Ovary (tissue), 10 donors: ENCODE measurements around the gene BUD13. TPM values are rescaled to one million over a fixed set of nuclear protein-coding genes. Genes with fewer than 3 reads are reported as not detected.
A peak's percentile ranks its signal among the peaks of the same experiment; 100 is the strongest.

Source experiments
- DNase-seq, 5 donors: peaks; one replicate each; pipeline ENCODE4 v3.0.0-alpha.2; 2019 to 2020
- H3K27ac ChIP-seq, 2 donors: fragments of 200-600 bp; one replicate each; pipeline versions ENCODE4 v1.5.1 to v1.8.0; 2019 to 2022
- H3K27me3 ChIP-seq: fragments of 200-600 bp; one replicate; pipeline ENCODE4 v1.8.0; 2022
- H3K36me3 ChIP-seq: fragments of 200-600 bp; sonication (generic); one replicate; pipeline ENCODE4 v1.5.1; 2019
- H3K4me1 ChIP-seq: one replicate; pipeline ENCODE4 v1.8.1; 2013; ENCODE audit warnings: mild to moderate bottlenecking, moderate library complexity; ENCODE audit not compliant: insufficient read depth
- H3K4me3 ChIP-seq: fragments of 200-600 bp; sonication (generic); one replicate; pipeline ENCODE4 v1.5.1; 2017
- H3K9me3 ChIP-seq, 2 donors: fragments of 200-600 bp in 1 of 2; sonication (generic) in 1 of 2; one replicate each; pipeline versions ENCODE4 v1.5.1 to v1.8.1; 2013 to 2019; ENCODE audit warnings: mild to moderate bottlenecking in 1 of 2, moderate library complexity in 1 of 2
- EP300 ChIP-seq: sonication (generic); formaldehyde crosslinking; IDR thresholded peaks from one replicate; pipeline ENCODE4 v1.6.1; 2017; ENCODE audit warnings: antibody characterized with exemption
- POLR2A ChIP-seq: fragments of 450-650 bp; IDR thresholded peaks from one replicate; pipeline ENCODE4 v1.6.1; 2017; ENCODE audit warnings: antibody characterized with exemption, mild to moderate bottlenecking, moderate library complexity
- WGBS, 3 donors: extraction: QIAGEN DNeasy Blood & Tissue Kit in 1 of 3; methylation state at CpG; one replicate each; pipeline versions ENCODE4 v1.1.5 to v1.1.7; 2013 to 2017; 5-methylcytosine and 5-hydroxymethylcytosine counted together
- intact Hi-C, 4 donors: fragments of 100-400 bp; cut with DNase I; formaldehyde crosslinking; loops; one replicate each; pipeline versions ENCODE4 v1.11.0 to v1.15.1; 2022 to 2023
- long read RNA-seq, 3 donors: library from polyadenylated mRNA in 2 of 3; unstranded in 2 of 3; transcript quantifications; one replicate each; pipeline ENCODE4 v2.0.0 and lab custom pipeline, GENCODE V29; 2021 to 2026
- polyA plus RNA-seq, 2 donors: library from polyadenylated mRNA; stranded (reverse); fragments of 200-250 nt in 1 of 2; fragments of 350-450 nt in 1 of 2; fragmentation: Illumina TruSeq in 1 of 2; extraction: RNeasy Lipid Tissue Mini Kit (QIAGEN cat#74804) in 1 of 2; gene quantifications; one replicate each; pipeline ENCODE4 v1.2.3, GENCODE V29; 2013 to 2014
- total RNA-seq, 7 donors: library from RNA; depleted of rRNA in 2 of 7; stranded (reverse); fragments of >200 nt in 2 of 7; fragmentation: NEBNext Ultra II Directional in 3 of 7; extraction: Animal tissue kit (Norgen Biotek cat#: 25700) in 3 of 7; gene quantifications; one replicate each; pipeline versions ENCODE4 v1.1.0 to v1.2.4, GENCODE V29; 2016 to 2023
- TF ChIP-seq, protein P1 (sequence below), 3 donors: fragments of 450-650 bp in 2 of 3; fragments of 200-600 bp in 1 of 3; IDR thresholded peaks; one replicate each; pipeline versions ENCODE4 v1.5.1 to v1.8.0; 2016 to 2022; ENCODE audit warnings: antibody characterized with exemption in 3 of 3, mild to moderate bottlenecking in 1 of 3
- donor health status: DM: no; HTN: no; CAD: no; lungs with moderate emphysema.
- donor health status: DM: no; HTN: no; CAD: no.
- donor health status: Bipolar disorder and iron deficiency.
- donor health status: DM: yes; HTN: yes; CAD: no.
- donor health status: DM: no; HTN: no; CAD: no.
- donor health status: DM: yes; HTN: yes; CAD: no.

Gene BUD13
- total RNA-seq (10 to 100 TPM; 14.3 to 20.3 (median 17.0) TPM), polyA plus RNA-seq (10 to 100 TPM; 15.6 to 25.0 TPM)
- long read RNA-seq, donor 1, transcript BUD13-201 (10 exons, 2,196 nt), result major isoform, 41 of 73 reads
- long read RNA-seq, donor 1, partial matches to known transcripts, result 26 of 73 reads
- long read RNA-seq, donor 1, other reads (novel, unspliced or antisense), result 6 of 73 reads
- long read RNA-seq, donor 2, transcript BUD13-201 (10 exons, 2,196 nt), result major isoform, 13 of 34 reads
- long read RNA-seq, donor 2, partial matches to known transcripts, result 21 of 34 reads
- long read RNA-seq, donor 2, other reads (novel, unspliced or antisense), result 0 of 34 reads
- long read RNA-seq, donor 3, transcript BUD13-201 (10 exons, 2,196 nt), result major isoform, 17 of 29 reads
- long read RNA-seq, donor 3, partial matches to known transcripts, result 10 of 29 reads
- long read RNA-seq, donor 3, other reads (novel, unspliced or antisense), result 2 of 29 reads

GRCh38 chr11:116772443-116773202, at the start of gene BUD13:
Gene BUD13 (minus strand): TSS chr11:116772987. CDS start chr11:116772964, 23 bp downstream.
- WGBS, 3 donors, result 0 to 1% (median 0%) methylated on average over 59 to 73 of the region's 73 CpGs

GRCh38 chr11:116822575-116822974, 49.8 kb upstream of the BUD13 start:
- intact Hi-C loops, result no loop called here
- WGBS, 3 donors, result 73 to 78% (median 74%) methylated on average over 5 of the region's 5 CpGs

More at GRCh38 chr11:116772443-116773202, at the start of gene BUD13:
- Histone ChIP-seq H3K4me3 (peak within 1 kb of the TSS; percentile 83), H3K27ac (peak within 1 kb of the TSS; percentile 77 to 82), H3K4me1 (peaks cover 3% of the 10 kb centered on the region), H3K27me3 (no peaks in the 10 kb centered on the region), H3K9me3 (no peaks in the 10 kb centered on the region), H3K36me3 (no peaks in the 10 kb centered on the region)
- intact Hi-C loops, result no loop called here
- TF ChIP-seq, protein P1, sequence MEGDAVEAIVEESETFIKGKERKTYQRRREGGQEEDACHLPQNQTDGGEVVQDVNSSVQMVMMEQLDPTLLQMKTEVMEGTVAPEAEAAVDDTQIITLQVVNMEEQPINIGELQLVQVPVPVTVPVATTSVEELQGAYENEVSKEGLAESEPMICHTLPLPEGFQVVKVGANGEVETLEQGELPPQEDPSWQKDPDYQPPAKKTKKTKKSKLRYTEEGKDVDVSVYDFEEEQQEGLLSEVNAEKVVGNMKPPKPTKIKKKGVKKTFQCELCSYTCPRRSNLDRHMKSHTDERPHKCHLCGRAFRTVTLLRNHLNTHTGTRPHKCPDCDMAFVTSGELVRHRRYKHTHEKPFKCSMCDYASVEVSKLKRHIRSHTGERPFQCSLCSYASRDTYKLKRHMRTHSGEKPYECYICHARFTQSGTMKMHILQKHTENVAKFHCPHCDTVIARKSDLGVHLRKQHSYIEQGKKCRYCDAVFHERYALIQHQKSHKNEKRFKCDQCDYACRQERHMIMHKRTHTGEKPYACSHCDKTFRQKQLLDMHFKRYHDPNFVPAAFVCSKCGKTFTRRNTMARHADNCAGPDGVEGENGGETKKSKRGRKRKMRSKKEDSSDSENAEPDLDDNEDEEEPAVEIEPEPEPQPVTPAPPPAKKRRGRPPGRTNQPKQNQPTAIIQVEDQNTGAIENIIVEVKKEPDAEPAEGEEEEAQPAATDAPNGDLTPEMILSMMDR (IDR thresholded peaks at IDR 0.05), result peak in 1 of 3 donors; percentile 13
- TF ChIP-seq EP300, result no peak
- peak; percentile 51 for TF ChIP-seq POLR2A
- DNase-seq, result peak; percentile 88 to 94 (median 93)

GRCh38 chr11:116821050-116821918, 48.5 kb upstream of the BUD13 start:
- Histone ChIP-seq H3K36me3 (no peaks in the 10 kb centered on the region), H3K4me1 (no peaks in the 10 kb centered on the region), H3K9me3 (no peaks in the 10 kb centered on the region), H3K4me3 (no peak overlapping the region), H3K27ac (no peak overlapping the region), H3K27me3 (no peaks in the 10 kb centered on the region)
- TF ChIP-seq, protein P1 (IDR thresholded peaks at IDR 0.05), result no peak
- TF ChIP-seq POLR2A (no peak), EP300 (no peak)
- 88 to 90% (median 89%) methylated on average over 51 of the region's 51 CpGs for whole genome bisulfite sequencing, 3 donors
- no peak for DNase-seq
- intact Hi-C loops, result no loop called here

More at GRCh38 chr11:116822575-116822974, 49.8 kb upstream of the BUD13 start:
- H3K27ac ChIP-seq, result no peak overlapping the region
- no peak overlapping the region for H3K4me3 ChIP-seq
- TF ChIP-seq, protein P1 (IDR thresholded peaks at IDR 0.05), result no peak
- no peak for TF ChIP-seq POLR2A
- TF ChIP-seq EP300, result no peak
- no peaks in the 10 kb centered on the region for H3K9me3 ChIP-seq
- H3K36me3 ChIP-seq, result no peaks in the 10 kb centered on the region
- no peaks in the 10 kb centered on the region for H3K4me1 ChIP-seq
- DNase-seq, result no peak
- H3K27me3 ChIP-seq, result no peaks in the 10 kb centered on the region

DNA sequence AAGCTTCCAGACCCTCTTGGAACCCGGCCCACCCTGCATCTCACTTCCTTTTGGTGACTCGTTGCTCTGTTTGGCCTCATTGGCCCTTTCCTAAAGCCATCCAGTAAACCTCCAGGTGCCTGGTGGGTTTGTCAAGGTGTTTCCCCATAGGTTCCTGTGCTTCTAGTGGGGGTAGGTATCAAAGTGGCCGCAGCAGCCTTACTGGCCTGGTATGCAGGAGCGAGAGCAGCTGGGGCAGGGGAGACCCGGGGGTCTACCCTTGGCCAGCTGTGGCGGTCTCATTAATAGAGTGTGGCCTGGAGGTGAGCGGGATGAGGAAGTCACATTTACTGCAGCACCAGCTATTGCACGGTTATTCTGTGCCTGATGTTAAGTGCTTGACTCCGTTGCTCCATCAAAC, 46.3 kb upstream of the BUD13 start:
- intact Hi-C loops, result no loop called here
- Histone ChIP-seq H3K27ac (no peak overlapping the region), H3K4me3 (no peak overlapping the region), H3K9me3 (no peaks in the 10 kb centered on the region), H3K36me3 (no peaks in the 10 kb centered on the region), H3K27me3 (no peaks in the 10 kb centered on the region), H3K4me1 (no peaks in the 10 kb centered on the region)
- 87 to 93% (median 92%) methylated on average over 9 of the region's 9 CpGs for WGBS, 3 donors
- no peak for DNase-seq
- TF ChIP-seq, protein P1 (IDR thresholded peaks at IDR 0.05), result no peak
- TF ChIP-seq EP300 (no peak), POLR2A (no peak)
